Ishikawa (cell line): ENCODE measurements around the gene CACNB2.

Experiments used
- CEBPB ChIP-seq: IDR thresholded peaks from 2 replicates; pipeline ENCODE4 v1.6.1; 2012
- CREB1 ChIP-seq: IDR thresholded peaks from 2 replicates; pipeline ENCODE4 v1.6.1; 2012; ENCODE audit warnings: low read depth
- EGR1 ChIP-seq: IDR thresholded peaks from 2 replicates; pipeline ENCODE4 v1.6.1; 2012
- EP300 ChIP-seq: IDR thresholded peaks from 2 replicates; pipeline ENCODE4 v1.6.1; 2012; ENCODE audit warnings: borderline replicate concordance
- FOXM1 ChIP-seq: IDR thresholded peaks from 2 replicates; pipeline ENCODE4 v1.6.1; 2012; ENCODE audit warnings: low read depth, borderline replicate concordance
- NFIC ChIP-seq: IDR thresholded peaks from 2 replicates; pipeline ENCODE4 v1.6.1; 2012
- RAD21 ChIP-seq: IDR thresholded peaks from 2 replicates; pipeline ENCODE4 v1.6.1; 2012; ENCODE audit warnings: low read depth
- TAF1 ChIP-seq: IDR thresholded peaks from 2 replicates; pipeline ENCODE4 v1.6.1; 2012; ENCODE audit warnings: low read depth, mild to moderate bottlenecking
- TCF12 ChIP-seq: IDR thresholded peaks from 2 replicates; pipeline ENCODE4 v1.6.1; 2012; ENCODE audit warnings: low read depth
- TEAD4 ChIP-seq: IDR thresholded peaks from 2 replicates; pipeline ENCODE4 v1.6.1; 2012
- YY1 ChIP-seq: IDR thresholded peaks from 2 replicates; pipeline ENCODE4 v1.6.1; 2012; ENCODE audit warnings: low read depth
- ZBTB7A ChIP-seq: IDR thresholded peaks from 2 replicates; pipeline ENCODE4 v1.6.1; 2012; ENCODE audit warnings: low read depth
- TF ChIP-seq, protein P1 (sequence below): IDR thresholded peaks from 2 replicates; pipeline ENCODE4 v1.6.1; 2012; ENCODE audit warnings: low read depth, mild to moderate bottlenecking
- TF ChIP-seq, protein P2 (sequence below): IDR thresholded peaks from 2 replicates; pipeline ENCODE4 v1.6.1; 2012
- TF ChIP-seq, protein P3 (sequence below): IDR thresholded peaks from 2 replicates; pipeline ENCODE4 v1.6.1; 2012

Gene CACNB2

DNA sequence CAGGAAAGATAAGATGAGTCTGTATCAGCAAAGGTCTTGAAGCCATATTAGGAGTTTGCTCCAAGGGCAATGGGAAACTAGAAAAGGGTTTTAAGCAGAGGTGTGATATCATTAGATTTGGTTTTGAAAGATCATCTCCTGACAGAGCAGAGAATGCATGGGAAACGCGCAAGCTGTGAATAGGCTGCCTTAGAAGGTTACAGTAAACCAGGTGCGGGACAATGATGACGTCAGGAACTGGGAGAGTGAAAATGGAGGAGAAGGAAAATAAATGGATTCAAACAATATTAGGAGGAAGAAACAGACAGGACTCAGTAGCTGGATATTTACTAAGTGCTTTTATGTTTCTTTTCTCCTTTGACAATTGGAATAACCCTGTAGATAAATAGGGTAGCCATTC is 50.6 kb downstream of the CACNB2 start:
- TF ChIP-seq NFIC (no peak), YY1 (no peak), TEAD4 (no peak)
- TF ChIP-seq, protein P1, sequence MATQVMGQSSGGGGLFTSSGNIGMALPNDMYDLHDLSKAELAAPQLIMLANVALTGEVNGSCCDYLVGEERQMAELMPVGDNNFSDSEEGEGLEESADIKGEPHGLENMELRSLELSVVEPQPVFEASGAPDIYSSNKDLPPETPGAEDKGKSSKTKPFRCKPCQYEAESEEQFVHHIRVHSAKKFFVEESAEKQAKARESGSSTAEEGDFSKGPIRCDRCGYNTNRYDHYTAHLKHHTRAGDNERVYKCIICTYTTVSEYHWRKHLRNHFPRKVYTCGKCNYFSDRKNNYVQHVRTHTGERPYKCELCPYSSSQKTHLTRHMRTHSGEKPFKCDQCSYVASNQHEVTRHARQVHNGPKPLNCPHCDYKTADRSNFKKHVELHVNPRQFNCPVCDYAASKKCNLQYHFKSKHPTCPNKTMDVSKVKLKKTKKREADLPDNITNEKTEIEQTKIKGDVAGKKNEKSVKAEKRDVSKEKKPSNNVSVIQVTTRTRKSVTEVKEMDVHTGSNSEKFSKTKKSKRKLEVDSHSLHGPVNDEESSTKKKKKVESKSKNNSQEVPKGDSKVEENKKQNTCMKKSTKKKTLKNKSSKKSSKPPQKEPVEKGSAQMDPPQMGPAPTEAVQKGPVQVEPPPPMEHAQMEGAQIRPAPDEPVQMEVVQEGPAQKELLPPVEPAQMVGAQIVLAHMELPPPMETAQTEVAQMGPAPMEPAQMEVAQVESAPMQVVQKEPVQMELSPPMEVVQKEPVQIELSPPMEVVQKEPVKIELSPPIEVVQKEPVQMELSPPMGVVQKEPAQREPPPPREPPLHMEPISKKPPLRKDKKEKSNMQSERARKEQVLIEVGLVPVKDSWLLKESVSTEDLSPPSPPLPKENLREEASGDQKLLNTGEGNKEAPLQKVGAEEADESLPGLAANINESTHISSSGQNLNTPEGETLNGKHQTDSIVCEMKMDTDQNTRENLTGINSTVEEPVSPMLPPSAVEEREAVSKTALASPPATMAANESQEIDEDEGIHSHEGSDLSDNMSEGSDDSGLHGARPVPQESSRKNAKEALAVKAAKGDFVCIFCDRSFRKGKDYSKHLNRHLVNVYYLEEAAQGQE: no peak
- TF ChIP-seq, protein P2, sequence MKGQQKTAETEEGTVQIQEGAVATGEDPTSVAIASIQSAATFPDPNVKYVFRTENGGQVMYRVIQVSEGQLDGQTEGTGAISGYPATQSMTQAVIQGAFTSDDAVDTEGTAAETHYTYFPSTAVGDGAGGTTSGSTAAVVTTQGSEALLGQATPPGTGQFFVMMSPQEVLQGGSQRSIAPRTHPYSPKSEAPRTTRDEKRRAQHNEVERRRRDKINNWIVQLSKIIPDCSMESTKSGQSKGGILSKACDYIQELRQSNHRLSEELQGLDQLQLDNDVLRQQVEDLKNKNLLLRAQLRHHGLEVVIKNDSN: no peak

DNA sequence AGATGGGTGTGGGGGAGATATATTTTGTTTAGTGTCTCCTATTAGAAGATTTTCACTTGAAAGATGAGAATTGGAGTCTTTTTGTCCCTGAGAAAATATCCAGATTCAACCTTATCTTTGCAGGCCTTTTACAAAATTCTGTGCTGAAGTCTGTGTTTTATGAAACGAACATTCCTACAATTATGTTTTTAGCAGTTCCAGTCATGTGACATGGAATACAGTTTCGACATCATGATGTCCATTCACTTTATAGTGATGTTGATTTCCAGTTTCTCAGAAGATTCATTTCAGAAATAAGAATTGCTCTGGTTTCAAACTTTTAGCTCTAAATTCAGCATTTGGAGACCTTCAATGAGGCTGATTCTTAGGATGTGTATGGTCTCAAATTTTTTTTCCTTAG is 54.4 kb downstream of the CACNB2 start:
- TF ChIP-seq FOXM1: no peak

DNA sequence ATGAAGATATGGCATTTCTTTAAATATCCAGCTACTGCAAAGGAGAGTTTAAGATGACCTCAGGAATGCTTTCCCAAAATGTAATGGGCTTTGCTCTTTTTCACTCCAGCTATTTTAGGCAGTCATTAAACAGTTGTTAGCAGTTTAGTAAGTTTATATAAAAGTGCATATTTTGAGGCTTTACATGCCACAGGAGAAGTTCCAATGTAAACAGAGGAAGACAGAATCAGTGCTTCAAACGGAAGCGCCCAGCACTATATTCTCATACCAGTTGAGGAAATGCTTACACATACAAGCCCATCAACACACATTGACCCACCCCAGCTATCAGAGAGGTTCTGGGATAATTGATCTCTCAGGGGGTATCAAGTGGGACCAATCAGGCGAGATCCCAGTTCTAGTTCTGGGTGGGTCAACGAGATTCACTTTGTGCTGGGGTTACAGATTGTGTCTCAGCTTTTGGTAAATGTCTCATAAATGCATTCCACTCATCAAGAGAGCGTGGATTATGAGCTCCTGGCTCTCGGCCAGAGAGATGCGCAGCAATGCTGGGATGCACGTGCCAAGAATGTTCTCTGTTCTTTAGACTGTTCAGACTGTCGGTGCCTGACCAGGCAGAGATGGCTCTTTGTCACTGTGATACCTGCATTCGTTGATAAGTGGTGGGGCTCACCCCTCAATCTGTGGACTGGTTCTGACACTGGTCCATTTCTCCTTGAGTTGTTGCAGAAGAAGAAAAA is 55.0 kb downstream of the CACNB2 start:
- no peak for TF ChIP-seq TCF12
- no peak for TF ChIP-seq YY1
- TF ChIP-seq, protein P3, sequence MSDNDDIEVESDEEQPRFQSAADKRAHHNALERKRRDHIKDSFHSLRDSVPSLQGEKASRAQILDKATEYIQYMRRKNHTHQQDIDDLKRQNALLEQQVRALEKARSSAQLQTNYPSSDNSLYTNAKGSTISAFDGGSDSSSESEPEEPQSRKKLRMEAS: no peak
- no peak for TF ChIP-seq TEAD4

DNA sequence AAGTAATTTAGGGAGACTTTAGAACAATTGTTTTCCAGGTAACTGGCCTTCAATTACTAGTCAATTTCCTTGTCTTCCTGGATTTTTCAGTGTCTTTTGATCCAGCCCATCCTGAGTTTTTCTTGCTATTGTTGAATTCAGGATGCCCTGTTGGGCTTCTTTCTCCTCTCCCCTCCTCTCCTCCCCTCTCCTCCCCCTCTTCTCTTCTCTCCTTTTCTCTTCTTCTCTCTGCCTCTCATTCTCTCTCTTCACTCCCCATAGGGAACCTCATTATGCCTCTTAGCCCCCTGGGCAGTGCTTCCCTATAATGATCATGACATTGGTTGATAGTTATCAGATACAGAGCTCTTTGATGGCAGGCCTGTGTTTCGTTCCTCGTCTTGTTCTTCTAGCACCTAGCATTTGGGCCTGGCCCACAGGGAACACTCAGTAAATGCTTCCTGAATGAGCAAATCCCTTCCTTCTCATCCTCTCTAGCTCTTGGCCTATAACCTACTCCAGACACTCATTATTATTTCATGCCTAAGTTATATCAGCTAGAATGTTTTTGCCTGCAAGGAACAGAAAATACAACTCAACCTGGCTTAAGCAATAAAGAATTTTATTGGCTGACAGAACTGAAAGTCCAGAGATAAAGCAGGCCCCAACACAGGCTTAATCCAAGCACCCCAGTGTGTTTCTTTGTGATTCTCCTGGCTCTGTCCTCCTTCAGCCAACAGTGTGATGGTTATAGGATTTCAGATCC is 56.8 kb downstream of the CACNB2 start:
- no peak for TF ChIP-seq ZBTB7A
- no peak for TF ChIP-seq FOXM1
- TF ChIP-seq TEAD4: no peak
- TF ChIP-seq RAD21: no peak
- TF ChIP-seq CREB1: no peak
- no peak for TF ChIP-seq CEBPB
- TF ChIP-seq EGR1: no peak
- TF ChIP-seq, protein P3: no peak
- TF ChIP-seq, protein P2: no peak
- no peak for TF ChIP-seq TCF12
- no peak for TF ChIP-seq EP300

DNA sequence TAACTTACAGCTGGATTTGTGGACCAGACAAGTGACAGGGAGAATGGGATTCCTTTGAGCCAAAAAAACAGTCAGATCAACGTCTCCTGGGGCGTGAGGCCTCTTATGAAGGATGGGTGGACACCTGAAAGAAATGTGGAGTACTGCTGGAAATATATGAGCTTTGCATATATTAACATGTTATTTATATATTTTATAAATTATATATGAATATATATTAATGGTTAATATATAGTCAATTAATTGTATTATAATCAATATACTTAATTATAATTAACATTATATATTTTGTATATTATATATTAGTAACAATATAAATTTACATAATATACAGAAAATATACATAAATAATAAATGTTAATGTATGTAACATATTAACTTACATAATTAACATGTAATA is 57.5 kb downstream of the CACNB2 start:
- TF ChIP-seq, protein P3: no peak
- TF ChIP-seq, protein P1: no peak
- TF ChIP-seq EGR1 (no peak), RAD21 (no peak), CREB1 (no peak), TCF12 (no peak), NFIC (no peak), FOXM1 (no peak), TAF1 (no peak), ZBTB7A (no peak), CEBPB (no peak), EP300 (no peak), YY1 (no peak), TEAD4 (no peak)
- TF ChIP-seq, protein P2: no peak
